GM21528 (cell line): ENCODE results near the gene AFF3.
"Not testable (repeated sequence)": the region's sequence is repeated elsewhere in the genome, so short reads cannot be mapped to it uniquely, and the experiment has no call there.

Experiments used
- ATAC-seq: cut with Tn5 transposase; IDR thresholded peaks from one replicate; pipeline ENCODE4 v1.9.1; 2021; ENCODE audit warnings: mild to moderate bottlenecking, moderate library complexity; ENCODE audit not compliant: unreplicated experiment, low FRiP score

The AFF3 gene

DNA sequence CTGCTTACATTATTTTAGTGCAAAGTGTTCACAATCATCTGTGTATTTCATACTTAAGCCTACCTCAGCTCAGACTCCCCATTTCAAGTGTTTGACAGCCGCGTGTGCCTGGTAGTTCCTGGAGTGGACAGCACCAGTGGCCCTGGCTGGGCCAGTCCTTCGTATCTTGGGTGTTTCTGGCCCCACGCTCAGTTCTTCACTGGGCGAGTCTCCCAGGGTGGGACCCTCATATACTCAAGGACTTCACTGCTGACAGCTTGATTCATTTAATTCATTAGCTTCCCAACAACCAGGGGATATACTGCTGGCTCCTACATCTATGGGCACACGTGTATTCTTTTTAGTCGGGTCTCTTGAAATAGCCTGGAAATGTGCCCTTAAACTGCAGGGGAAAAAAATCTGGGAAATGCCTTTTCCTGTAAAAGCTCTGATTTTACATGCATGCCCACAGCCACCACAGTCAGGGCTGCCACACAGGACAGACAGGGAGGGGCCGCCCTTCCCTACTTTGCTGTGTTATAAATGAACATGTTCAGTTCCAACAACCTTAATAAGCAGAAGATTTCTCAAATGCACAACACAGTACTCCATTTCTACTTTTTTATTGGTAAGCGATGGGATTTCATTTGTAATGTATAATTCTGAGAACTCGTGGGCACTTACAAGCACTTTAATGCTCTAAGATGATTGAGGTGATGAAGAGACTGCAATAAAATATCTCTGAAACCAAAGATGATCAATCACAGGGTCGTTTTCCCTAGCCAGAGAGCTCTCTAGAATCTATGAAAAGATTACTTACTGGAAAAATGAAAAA is 447.1 kb downstream of the AFF3 start:
- ATAC-seq = no peak

- ATAC-seq = no peak
Measured at GRCh38 chr2:99694331-99694730, 448.1 kb downstream of the AFF3 start.

GRCh38 chr2:99692785-99693184 is 449.6 kb downstream of the AFF3 start:
- ATAC-seq = no peak

- no peak for ATAC-seq
Measured at GRCh38 chr2:99691926-99692325, 450.5 kb downstream of the AFF3 start.

DNA sequence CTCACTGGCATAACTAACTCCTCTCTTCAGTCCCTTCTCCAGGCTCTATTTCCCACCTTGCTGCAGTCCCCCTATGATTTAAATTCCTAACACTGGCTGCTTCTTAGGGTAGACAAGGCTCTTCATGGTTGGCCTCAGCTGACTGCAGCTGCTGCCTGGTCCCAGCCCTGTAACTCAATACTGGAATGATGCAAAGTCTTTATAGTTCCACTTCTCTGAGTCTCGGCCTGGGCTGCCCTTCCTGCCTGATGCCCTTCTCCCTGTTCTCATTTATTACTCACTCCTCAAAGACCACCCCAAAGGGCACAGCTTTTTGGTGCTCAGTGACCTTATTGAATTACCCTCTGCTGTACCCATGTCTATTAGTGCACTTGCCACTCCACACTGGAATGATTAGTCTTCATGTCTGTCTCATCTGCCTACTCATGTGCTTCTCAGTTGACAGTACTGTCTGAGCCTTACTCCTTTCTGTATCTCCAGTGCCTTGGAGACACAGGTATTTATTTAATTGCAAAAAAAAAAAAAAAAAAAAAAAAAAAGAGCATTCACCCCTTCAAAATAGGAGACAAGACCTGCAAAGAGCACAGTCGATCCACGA is 453.1 kb downstream of the AFF3 start:
- ATAC-seq = no peak

GRCh38 chr2:99688699-99689098 is 453.7 kb downstream of the AFF3 start:
- no peak for ATAC-seq

GRCh38 chr2:99682275-99683060 is 459.9 kb downstream of the AFF3 start:
- ATAC-seq = no peak

- no peak for ATAC-seq
Measured at GRCh38 chr2:99680946-99681345, 461.4 kb downstream of the AFF3 start.

DNA sequence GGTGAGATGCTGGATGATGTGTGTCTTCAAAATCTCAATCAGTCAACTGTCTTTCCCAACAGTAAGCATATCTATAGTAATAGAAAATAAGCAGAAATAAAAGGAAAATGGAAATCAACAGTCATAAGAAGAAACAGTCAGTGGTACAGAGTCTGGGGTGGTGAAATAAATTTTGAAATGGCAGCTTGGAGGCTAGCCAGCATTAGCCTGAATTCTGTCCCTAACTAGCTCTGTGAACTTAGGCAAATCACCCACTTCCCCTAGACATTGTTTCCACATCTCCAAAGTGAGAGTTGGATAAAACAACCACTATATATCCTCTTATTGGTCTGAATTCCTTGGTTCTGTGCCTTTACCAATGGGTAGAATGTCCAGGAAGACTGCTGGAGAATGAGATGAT is 462.9 kb downstream of the AFF3 start:
- ATAC-seq = no peak

GRCh38 chr2:99678625-99679024 is 463.8 kb downstream of the AFF3 start:
- ATAC-seq = no peak

DNA sequence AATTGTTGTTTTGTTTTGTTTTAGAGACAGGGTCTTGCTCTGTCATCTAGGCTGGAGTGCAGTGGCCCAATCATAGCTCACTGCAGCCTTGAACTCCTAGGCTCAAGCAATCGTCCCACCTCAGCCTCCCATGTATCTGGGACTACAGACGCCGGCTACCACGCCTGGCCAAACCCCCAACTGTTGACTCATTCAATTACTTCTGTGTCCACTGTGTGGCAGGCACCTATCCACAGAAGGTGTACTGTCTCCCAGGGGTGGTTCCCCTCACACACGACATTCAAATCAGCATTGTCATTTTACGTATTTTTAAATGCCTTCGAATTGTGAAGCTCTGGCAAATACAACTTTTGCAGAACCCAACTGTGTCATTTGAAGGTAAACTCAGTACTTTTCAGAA is 464.6 kb downstream of the AFF3 start:
- ATAC-seq = no peak

GRCh38 chr2:99675130-99675661 is 467.2 kb downstream of the AFF3 start:
- ATAC-seq = no peak

DNA sequence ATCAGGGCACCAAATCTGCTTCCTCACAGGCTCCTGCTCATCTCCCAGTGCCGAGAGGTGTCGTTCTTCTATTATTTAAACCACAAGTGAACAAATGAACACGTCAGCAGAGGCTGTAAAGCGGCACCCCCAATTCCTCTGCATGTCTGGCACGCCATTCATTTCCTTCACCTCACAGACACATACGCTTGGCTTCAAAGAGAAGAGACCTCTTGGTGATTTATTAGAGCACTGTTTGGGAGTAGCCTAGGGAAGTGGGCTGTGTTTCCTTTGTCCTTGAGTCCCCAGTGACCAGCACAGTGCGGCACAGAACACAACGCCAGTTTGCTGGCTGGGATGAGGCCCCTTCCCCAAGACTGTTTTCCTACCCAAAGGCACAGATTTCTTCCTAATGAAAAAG is 468.3 kb downstream of the AFF3 start:
- ATAC-seq = no peak

DNA sequence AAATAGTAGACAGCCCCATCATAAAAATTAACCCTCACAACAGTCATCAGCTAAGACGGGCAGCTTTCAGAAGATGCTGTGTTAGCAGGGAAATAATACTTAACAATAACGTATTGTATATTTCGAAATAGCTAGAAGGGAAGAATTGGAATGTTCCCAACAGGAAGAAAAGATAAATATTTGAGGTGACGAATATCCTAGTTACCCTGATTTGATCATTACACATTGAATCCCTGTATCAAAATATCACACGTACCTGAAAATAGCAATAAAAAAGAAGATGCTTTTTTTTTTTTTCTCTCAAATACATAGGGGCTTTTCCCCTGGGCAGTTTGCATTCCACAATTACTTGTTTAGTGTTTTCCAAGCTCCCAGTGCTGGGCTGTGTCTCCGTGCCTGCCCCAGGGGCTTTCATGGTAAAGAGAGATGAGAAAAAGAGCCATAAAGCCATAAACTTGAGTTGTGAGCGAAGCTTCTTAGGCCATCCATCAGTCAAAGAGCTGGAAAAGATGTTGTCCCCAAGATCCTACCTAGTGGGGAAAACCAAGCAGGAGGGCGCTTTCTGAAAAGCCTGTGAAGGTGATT is 469.5 kb downstream of the AFF3 start:
- no peak for ATAC-seq

DNA sequence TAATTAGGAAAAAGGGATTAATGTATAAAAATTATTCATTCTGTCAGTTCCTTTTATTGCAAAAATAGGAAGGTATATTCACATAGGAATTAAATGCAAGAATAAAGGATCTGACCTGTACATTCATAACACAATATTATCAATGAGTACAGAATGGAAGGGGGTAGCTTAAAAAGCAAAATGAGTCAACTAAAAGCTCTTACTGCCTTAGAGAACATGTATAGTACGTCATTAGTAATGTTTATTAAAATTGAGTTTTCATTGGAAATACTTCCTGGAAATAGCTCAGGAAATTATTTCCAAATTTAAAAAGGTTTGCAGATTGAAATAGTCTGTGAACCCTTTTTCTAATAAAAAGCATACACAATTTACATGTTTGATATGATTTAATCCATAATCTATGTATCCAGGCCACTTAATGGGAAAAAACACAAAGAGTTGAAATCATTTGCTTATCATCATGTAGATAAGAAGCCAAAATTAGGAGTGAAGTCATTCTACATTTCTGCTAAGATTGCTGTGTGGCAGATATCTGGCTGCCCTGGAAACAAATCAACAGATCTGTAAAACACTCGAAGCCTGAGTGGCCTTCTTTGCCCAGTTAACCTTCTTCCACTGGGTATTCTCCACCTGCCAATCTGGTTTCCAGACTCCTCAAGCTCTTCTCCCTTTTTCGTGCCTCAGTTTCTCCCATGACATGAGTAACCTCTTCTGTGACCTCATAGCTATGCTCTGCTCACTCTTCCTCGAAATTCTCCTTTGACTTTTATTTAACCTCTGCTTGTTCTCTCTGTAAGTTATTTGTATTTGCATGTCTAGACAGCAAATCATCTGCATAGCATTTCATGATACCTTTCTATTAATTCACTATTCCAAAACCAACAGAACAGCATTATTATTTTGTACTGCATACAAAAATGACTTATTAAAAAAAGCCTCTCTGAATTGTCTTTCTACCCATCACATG is 471.3 kb downstream of the AFF3 start:
- no peak for ATAC-seq

GRCh38 chr2:99666256-99666655 is 476.1 kb downstream of the AFF3 start:
- no peak for ATAC-seq

- ATAC-seq = no peak
Measured at GRCh38 chr2:99663641-99664040, 478.7 kb downstream of the AFF3 start.

GRCh38 chr2:99662761-99663341 is 479.5 kb downstream of the AFF3 start:
- no peak for ATAC-seq

DNA sequence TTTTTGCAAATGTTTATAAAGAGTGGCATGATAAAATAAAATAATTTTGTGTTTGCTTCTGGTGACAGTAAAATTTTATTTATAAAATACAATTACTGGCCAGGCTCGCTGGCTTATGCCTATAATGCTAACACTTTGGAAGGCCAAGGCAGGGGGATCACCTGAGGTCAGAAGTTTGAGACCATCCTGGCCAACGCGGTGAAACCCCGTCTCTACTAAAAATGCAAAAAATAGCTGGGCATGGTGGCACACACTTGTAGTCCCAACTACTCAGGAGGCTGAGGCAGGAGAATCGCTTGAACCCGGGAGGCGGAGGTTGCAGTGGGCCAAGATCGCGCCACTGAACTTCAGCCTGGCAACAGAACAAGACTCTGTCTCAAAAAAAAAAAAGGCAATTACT is 480.6 kb downstream of the AFF3 start:
- ATAC-seq = not testable (repeated sequence)
